ENCODE measurements around the gene WDSUB1. TPM values are rescaled to one million over a fixed set of nuclear protein-coding genes. Genes with fewer than 3 reads are reported as not detected.
A peak's percentile ranks its signal among the peaks of the same experiment; 100 is the strongest.

The WDSUB1 gene
- total RNA-seq, 1 donor from 2014 or later: 11.4 TPM

DNA sequence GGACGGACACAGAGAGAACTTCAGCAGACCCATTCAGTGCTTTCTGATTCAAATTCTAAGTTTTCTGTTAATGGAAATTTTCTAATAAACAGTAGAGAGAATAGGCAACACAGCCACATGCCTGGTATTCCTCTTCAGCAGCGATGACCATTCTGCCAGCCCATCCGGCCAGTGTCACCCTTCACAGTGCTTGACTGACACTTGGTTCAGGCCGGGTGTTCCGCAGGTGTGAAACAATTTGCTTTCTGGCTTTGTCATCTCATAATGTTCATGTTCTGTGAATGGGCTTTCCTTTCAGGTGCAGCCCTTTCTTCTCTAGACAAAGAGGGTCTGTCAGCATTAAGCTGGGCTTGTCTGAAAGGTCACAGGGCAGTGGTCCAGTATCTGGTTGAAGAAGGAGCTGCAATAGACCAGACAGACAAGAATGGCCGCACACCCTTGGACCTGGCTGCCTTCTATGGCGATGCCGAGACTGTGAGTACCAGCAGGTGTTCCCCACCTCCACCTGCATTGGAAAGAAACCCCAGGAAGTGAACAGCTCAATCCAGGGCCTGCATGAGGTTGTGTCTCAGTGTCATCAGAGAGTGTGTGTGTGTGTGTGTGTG is 67.0 kb downstream of the WDSUB1 start:
- TF ChIP-seq, protein P1, sequence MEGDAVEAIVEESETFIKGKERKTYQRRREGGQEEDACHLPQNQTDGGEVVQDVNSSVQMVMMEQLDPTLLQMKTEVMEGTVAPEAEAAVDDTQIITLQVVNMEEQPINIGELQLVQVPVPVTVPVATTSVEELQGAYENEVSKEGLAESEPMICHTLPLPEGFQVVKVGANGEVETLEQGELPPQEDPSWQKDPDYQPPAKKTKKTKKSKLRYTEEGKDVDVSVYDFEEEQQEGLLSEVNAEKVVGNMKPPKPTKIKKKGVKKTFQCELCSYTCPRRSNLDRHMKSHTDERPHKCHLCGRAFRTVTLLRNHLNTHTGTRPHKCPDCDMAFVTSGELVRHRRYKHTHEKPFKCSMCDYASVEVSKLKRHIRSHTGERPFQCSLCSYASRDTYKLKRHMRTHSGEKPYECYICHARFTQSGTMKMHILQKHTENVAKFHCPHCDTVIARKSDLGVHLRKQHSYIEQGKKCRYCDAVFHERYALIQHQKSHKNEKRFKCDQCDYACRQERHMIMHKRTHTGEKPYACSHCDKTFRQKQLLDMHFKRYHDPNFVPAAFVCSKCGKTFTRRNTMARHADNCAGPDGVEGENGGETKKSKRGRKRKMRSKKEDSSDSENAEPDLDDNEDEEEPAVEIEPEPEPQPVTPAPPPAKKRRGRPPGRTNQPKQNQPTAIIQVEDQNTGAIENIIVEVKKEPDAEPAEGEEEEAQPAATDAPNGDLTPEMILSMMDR (IDR thresholded peaks at IDR 0.05; ENCODE audit: borderline replicate concordance): no peak
- Histone ChIP-seq H3K36me3 (peaks cover 97% of the 10 kb centered on the region), H3K4me1 (peaks cover 46% of the 10 kb centered on the region), H3K27me3 (ENCODE audit: low read depth) (no peaks in the 10 kb centered on the region), H3K27ac (replicated peaks) (no peak overlapping the region), H3K4me3 (no peak overlapping the region), H3K9me3 (replicated peaks) (no peaks in the 10 kb centered on the region)
- intact Hi-C loops (cut with micrococcal nuclease): no loop called here
- DNase-seq: no peak

DNA sequence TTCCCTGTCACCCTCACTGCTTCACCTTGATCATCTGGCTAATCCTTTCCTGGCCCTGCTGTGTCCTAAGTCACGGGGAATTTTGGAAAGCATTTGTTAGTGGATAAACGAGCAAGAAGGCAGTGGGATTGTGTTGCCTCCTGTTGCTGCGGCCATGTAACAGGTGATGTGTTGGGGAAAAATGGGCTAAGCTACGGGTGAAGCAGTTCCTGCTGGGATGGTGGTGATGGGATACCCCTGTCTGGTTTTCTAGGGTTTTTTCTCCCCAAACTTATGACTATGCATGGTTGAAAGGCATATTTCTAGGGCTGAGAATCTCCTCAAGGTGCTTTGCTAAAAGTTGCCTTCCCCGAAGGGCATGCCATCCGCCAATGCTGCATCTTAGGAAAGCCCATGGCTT is 68.1 kb downstream of the WDSUB1 start:
- DNase-seq: no peak
- Histone ChIP-seq H3K9me3 (replicated peaks) (no peaks in the 10 kb centered on the region), H3K36me3 (peaks cover 94% of the 10 kb centered on the region), H3K4me1 (peaks cover 41% of the 10 kb centered on the region), H3K27me3 (ENCODE audit: low read depth) (no peaks in the 10 kb centered on the region), H3K27ac (replicated peaks) (no peak overlapping the region), H3K4me3 (no peak overlapping the region)
- intact Hi-C loops (cut with micrococcal nuclease): no loop called here
- TF ChIP-seq, protein P1 (IDR thresholded peaks at IDR 0.05; ENCODE audit: borderline replicate concordance): no peak

DNA sequence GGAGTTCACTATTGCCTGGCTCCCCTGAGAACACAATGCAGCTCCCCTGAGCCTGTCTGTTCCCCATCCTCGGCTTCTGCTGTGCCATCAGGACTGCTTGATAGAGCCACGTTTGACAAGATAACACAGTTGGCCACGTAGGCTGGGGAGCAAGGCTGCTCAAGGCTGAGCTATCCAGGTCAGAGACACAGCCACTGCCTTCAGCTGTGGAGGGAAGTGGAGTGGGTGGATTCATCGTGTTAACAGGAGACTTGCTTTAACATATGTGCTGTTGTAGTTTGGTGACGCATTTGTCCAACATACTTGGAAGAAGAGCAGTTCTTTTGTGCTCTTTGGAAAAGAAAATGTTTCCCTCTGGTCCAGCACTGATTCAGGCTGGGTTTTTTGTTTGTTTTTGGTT is 68.8 kb downstream of the WDSUB1 start:
- DNase-seq: no peak
- intact Hi-C loops (cut with micrococcal nuclease): no loop called here
- Histone ChIP-seq H3K4me3 (no peak overlapping the region), H3K36me3 (peaks cover 95% of the 10 kb centered on the region), H3K27ac (replicated peaks) (no peak overlapping the region), H3K4me1 (peaks cover 41% of the 10 kb centered on the region), H3K9me3 (replicated peaks) (no peaks in the 10 kb centered on the region), H3K27me3 (ENCODE audit: low read depth) (no peaks in the 10 kb centered on the region)
- TF ChIP-seq, protein P1 (IDR thresholded peaks at IDR 0.05; ENCODE audit: borderline replicate concordance): no peak

DNA sequence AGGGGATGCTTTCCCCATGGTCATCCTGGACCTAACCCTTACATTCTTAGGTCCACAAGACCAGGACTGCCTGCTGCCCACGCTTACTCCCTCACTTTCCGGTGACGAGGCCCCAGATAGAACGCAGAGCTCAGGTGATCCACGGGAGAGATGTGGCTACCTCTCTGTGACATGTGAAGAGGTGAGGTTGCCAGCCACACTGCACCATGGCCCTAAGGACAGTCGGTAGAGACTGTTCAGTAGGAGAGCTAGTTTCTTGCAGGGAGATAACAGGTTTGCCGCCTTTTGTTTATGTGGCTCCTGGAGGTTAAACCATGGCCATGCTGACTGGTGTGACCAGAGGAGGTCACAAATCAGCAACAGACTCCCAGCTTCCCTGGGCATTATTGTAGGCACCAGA is 71.4 kb downstream of the WDSUB1 start:
- H3K36me3 ChIP-seq: peaks cover 78% of the 10 kb centered on the region

DNA sequence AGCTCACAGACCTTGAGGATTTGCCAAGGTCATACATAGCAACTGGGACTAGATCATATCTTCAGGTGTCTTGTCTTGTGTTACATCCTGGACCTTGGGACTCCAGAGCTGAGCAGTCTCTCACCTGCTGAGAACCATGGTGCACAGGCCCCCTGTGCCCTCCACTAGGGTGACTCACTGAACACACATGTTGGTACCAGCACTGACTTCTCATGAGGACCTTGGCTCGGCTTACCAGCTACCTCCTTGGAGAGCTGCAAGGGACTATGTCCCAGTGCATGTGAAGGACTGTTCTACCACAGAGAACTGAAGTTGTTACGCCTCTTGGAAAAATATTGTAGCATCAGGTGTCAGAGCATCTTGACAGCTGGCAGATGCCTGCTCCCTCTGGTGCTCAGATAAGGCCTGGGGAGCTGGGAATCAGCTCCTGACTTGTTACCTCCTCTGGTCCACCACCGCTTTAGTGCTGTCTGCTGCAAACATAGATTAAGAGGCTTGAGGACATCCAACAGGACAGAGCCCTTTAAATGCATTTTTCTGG is 72.1 kb downstream of the WDSUB1 start:
- Histone ChIP-seq H3K4me3 (no peak overlapping the region), H3K4me1 (peaks cover 49% of the 10 kb centered on the region), H3K9me3 (replicated peaks) (no peaks in the 10 kb centered on the region), H3K27me3 (ENCODE audit: low read depth) (no peaks in the 10 kb centered on the region), H3K36me3 (peaks cover 76% of the 10 kb centered on the region), H3K27ac (replicated peaks) (peak overlapping the region; percentile 11)
- TF ChIP-seq, protein P1 (IDR thresholded peaks at IDR 0.05; ENCODE audit: borderline replicate concordance): no peak
- intact Hi-C loops (cut with micrococcal nuclease): no loop called here
- DNase-seq: no peak

More for the DNA sequence above, 71.4 kb downstream of the WDSUB1 start:
- DNase-seq: no peak
- Histone ChIP-seq H3K27me3 (ENCODE audit: low read depth) (no peaks in the 10 kb centered on the region), H3K4me3 (no peak overlapping the region), H3K4me1 (peaks cover 42% of the 10 kb centered on the region), H3K9me3 (replicated peaks) (no peaks in the 10 kb centered on the region), H3K27ac (replicated peaks) (peak overlapping the region; percentile 11)
- intact Hi-C loops (cut with micrococcal nuclease): no loop called here
- TF ChIP-seq, protein P1 (IDR thresholded peaks at IDR 0.05; ENCODE audit: borderline replicate concordance): no peak

Measured in left ventricle myocardium inferior (tissue), 1 donor.